Measurements from ENCODE around the gene THADA.

DNA sequence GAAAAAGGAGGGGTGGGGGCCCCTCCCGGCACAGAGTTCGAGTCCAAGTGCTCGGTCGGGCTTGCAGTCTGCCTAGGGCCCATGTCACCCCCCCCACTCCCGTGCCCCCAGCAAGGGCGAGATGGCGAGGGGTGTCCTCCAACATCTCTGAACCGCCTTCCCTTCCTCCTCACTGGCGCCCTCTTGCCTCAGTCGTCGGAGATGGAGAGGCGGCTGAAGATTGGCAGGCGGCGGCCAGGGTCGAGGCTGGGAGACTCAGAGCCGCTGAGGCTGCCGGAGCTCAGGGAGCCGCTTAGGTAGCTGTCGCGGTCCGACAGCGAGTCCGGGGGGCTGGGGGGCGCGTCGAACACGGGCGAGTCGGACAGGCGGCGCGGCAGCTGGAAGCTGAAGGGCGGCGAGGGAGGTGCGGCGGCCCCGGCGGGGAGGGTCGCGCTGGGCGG is 371.7 kb downstream of the THADA start:
- TF ChIP-seq, protein P1, sequence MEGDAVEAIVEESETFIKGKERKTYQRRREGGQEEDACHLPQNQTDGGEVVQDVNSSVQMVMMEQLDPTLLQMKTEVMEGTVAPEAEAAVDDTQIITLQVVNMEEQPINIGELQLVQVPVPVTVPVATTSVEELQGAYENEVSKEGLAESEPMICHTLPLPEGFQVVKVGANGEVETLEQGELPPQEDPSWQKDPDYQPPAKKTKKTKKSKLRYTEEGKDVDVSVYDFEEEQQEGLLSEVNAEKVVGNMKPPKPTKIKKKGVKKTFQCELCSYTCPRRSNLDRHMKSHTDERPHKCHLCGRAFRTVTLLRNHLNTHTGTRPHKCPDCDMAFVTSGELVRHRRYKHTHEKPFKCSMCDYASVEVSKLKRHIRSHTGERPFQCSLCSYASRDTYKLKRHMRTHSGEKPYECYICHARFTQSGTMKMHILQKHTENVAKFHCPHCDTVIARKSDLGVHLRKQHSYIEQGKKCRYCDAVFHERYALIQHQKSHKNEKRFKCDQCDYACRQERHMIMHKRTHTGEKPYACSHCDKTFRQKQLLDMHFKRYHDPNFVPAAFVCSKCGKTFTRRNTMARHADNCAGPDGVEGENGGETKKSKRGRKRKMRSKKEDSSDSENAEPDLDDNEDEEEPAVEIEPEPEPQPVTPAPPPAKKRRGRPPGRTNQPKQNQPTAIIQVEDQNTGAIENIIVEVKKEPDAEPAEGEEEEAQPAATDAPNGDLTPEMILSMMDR (IDR thresholded peaks at IDR 0.05 in 8 of 11, conservative IDR thresholded peaks at IDR 0.05 in 3 of 11) = peak in 7 of 11 experiments; percentile 32 to 62 (median 44)
- TF ChIP-seq POLR2A (IDR thresholded peaks at IDR 0.05) = peak in 2 of 3 donors; percentile 40 to 48
